Measurements from ENCODE around the gene SCNM1. TPM values are rescaled to one million over a fixed set of nuclear protein-coding genes. Genes with fewer than 3 reads are reported as not detected.

Gene SCNM1
- polyA plus RNA-seq, 1 donor from 2014 or later = 106 TPM

- peak overlapping the region; percentile 87 for H3K27ac ChIP-seq (ENCODE audit: low read length)
- TF ChIP-seq EP300 (conservative IDR thresholded peaks at IDR 0.05; ENCODE audit: poor library complexity, severe bottlenecking) (no peak), MXI1 (conservative IDR thresholded peaks at IDR 0.05; ENCODE audit: poor library complexity, severe bottlenecking) (peak; percentile 21)
- H2AFZ ChIP-seq (ENCODE audit: low read depth, low read length) = peak overlapping the region; percentile 51
- H4K20me1 ChIP-seq (ENCODE audit: insufficient read depth) = peaks cover 7% of the 10 kb centered on the region
- no peaks in the 10 kb centered on the region for H3K36me3 ChIP-seq (ENCODE audit: insufficient read depth, low read length)
- H3K27me3 ChIP-seq (ENCODE audit: insufficient read depth, low read depth, low read length) = no peaks in the 10 kb centered on the region
- H3K9ac ChIP-seq (ENCODE audit: low read length) = peak overlapping the region; percentile 98
- peak overlapping the region; percentile 87 for H3K4me2 ChIP-seq (ENCODE audit: low read length)
- peaks cover 41% of the 10 kb centered on the region for H3K79me2 ChIP-seq (replicated peaks; ENCODE audit: insufficient read depth, low read length)
- peak overlapping the region; percentile 100 for H3K4me3 ChIP-seq (ENCODE audit: low read length)
- H3F3A ChIP-seq (ENCODE audit: insufficient read depth, low read length, poor library complexity, severe bottlenecking) = no peaks in the 10 kb centered on the region
- H3K9me3 ChIP-seq (ENCODE audit: low read length) = no peaks in the 10 kb centered on the region
- H3K9me2 ChIP-seq (ENCODE audit: insufficient read depth, low read length) = no peaks in the 10 kb centered on the region
Measured at GRCh38 chr1:151145304-151146071, 20.5 kb upstream of the SCNM1 start.

- H3K27me3 ChIP-seq (ENCODE audit: insufficient read depth, low read depth, low read length) = no peaks in the 10 kb centered on the region
- H3K79me2 ChIP-seq (replicated peaks; ENCODE audit: insufficient read depth, low read length) = peaks cover 41% of the 10 kb centered on the region
- H3K36me3 ChIP-seq (ENCODE audit: insufficient read depth, low read length) = no peaks in the 10 kb centered on the region
- H3K4me2 ChIP-seq (ENCODE audit: low read length) = peak overlapping the region; percentile 87
- peak overlapping the region; percentile 100 for H3K4me3 ChIP-seq (ENCODE audit: low read length)
- TF ChIP-seq EP300 (conservative IDR thresholded peaks at IDR 0.05; ENCODE audit: poor library complexity, severe bottlenecking) (no peak), RAD21 (conservative IDR thresholded peaks at IDR 0.05) (no peak), REST (IDR thresholded peaks at IDR 0.05; ENCODE audit: borderline replicate concordance) (no peak), MXI1 (conservative IDR thresholded peaks at IDR 0.05; ENCODE audit: poor library complexity, severe bottlenecking) (no peak), TAF1 (IDR thresholded peaks at IDR 0.05; ENCODE audit: low read depth) (no peak)
- H3K9me3 ChIP-seq (ENCODE audit: low read length) = no peaks in the 10 kb centered on the region
- no peaks in the 10 kb centered on the region for H3F3A ChIP-seq (ENCODE audit: insufficient read depth, low read length, poor library complexity, severe bottlenecking)
- H4K20me1 ChIP-seq (ENCODE audit: insufficient read depth) = peaks cover 7% of the 10 kb centered on the region
- no peaks in the 10 kb centered on the region for H3K9me2 ChIP-seq (ENCODE audit: insufficient read depth, low read length)
- H3K27ac ChIP-seq (ENCODE audit: low read length) = peak overlapping the region; percentile 87
- H2AFZ ChIP-seq (ENCODE audit: low read depth, low read length) = peak overlapping the region; percentile 51
- H3K9ac ChIP-seq (ENCODE audit: low read length) = peak overlapping the region; percentile 98
Measured at GRCh38 chr1:151146072-151146411, 19.9 kb upstream of the SCNM1 start.

- Histone ChIP-seq H3K9me3 (ENCODE audit: low read length) (no peaks in the 10 kb centered on the region), H3F3A (ENCODE audit: insufficient read depth, low read length, poor library complexity, severe bottlenecking) (no peaks in the 10 kb centered on the region), H2AFZ (ENCODE audit: low read depth, low read length) (peak within 1 kb of the TSS; percentile 85), H3K79me2 (replicated peaks; ENCODE audit: insufficient read depth, low read length) (peaks cover 41% of the 10 kb centered on the region), H4K20me1 (ENCODE audit: insufficient read depth) (peaks cover 7% of the 10 kb centered on the region), H3K27me3 (ENCODE audit: insufficient read depth, low read depth, low read length) (no peaks in the 10 kb centered on the region), H3K9ac (ENCODE audit: low read length) (peak within 1 kb of the TSS; percentile 98), H3K4me2 (ENCODE audit: low read length) (peak within 1 kb of the TSS; percentile 92), H3K27ac (ENCODE audit: low read length) (peak within 1 kb of the TSS; percentile 87), H3K4me3 (ENCODE audit: low read length) (peak within 1 kb of the TSS; percentile 100), H3K9me2 (ENCODE audit: insufficient read depth, low read length) (no peaks in the 10 kb centered on the region), H3K36me3 (ENCODE audit: insufficient read depth, low read length) (no peaks in the 10 kb centered on the region)
- TF ChIP-seq MXI1 (conservative IDR thresholded peaks at IDR 0.05; ENCODE audit: poor library complexity, severe bottlenecking) (no peak), CTCF (IDR thresholded peaks at IDR 0.05; ENCODE audit: poor library complexity, severe bottlenecking) (no peak), RAD21 (conservative IDR thresholded peaks at IDR 0.05) (no peak), TAF1 (IDR thresholded peaks at IDR 0.05; ENCODE audit: low read depth) (peak; percentile 38), REST (IDR thresholded peaks at IDR 0.05; ENCODE audit: borderline replicate concordance) (peak; percentile 67), POLR2AphosphoS5 (IDR thresholded peaks at IDR 0.05) (peak; percentile 80), SMC3 (conservative IDR thresholded peaks at IDR 0.05; ENCODE audit: poor library complexity) (peak; percentile 7), EP300 (conservative IDR thresholded peaks at IDR 0.05; ENCODE audit: poor library complexity, severe bottlenecking) (peak; percentile 8), EZH2 (IDR thresholded peaks at IDR 0.05; ENCODE audit: borderline replicate concordance, insufficient read depth, low read length, poor library complexity, severe bottlenecking) (no peak)
Measured at GRCh38 chr1:151146412-151147131, 19.4 kb upstream of the SCNM1 start, which contains the start of gene SEMA6C. Gene SEMA6C (minus strand): TSS chr1:151146631. CDS start chr1:151142621, 4,010 bp downstream.

Measured in neural cell (in vitro differentiated cells).